Endothelial cell of umbilical vein (primary cell): ENCODE data around the gene ZNF556.

Source experiments
- EZH2 ChIP-seq: IDR thresholded peaks from 2 replicates; pipeline ENCODE4 v1.6.1; 2012; ENCODE audit warnings: borderline replicate concordance, low read depth, mild to moderate bottlenecking, moderate library complexity, low read length, inconsistent platforms; ENCODE audit not compliant: severe bottlenecking
- POLR2A ChIP-seq: IDR thresholded peaks from 2 replicates; pipeline ENCODE4 v1.6.1; 2012; ENCODE audit warnings: low read depth, mild to moderate bottlenecking, control low read depth, low read length
- TF ChIP-seq, protein P1 (sequence below), 2 donors: IDR thresholded peaks; 1 replicate in 1 of 2; 2 replicates in 1 of 2; pipeline ENCODE4 v1.5.1; 2011; ENCODE audit warnings: low read length in 2 of 2, mild to moderate bottlenecking in 2 of 2, moderate library complexity in 2 of 2, control low read depth in 1 of 2, inconsistent platforms in 1 of 2, low read depth in 1 of 2; ENCODE audit not compliant: insufficient read depth in 1 of 2; ENCODE audit errors: extremely low read depth in 1 of 2

GRCh38 chr19:2852598-2852997 is 14.5 kb upstream of the ZNF556 start:
- TF ChIP-seq, protein P1, sequence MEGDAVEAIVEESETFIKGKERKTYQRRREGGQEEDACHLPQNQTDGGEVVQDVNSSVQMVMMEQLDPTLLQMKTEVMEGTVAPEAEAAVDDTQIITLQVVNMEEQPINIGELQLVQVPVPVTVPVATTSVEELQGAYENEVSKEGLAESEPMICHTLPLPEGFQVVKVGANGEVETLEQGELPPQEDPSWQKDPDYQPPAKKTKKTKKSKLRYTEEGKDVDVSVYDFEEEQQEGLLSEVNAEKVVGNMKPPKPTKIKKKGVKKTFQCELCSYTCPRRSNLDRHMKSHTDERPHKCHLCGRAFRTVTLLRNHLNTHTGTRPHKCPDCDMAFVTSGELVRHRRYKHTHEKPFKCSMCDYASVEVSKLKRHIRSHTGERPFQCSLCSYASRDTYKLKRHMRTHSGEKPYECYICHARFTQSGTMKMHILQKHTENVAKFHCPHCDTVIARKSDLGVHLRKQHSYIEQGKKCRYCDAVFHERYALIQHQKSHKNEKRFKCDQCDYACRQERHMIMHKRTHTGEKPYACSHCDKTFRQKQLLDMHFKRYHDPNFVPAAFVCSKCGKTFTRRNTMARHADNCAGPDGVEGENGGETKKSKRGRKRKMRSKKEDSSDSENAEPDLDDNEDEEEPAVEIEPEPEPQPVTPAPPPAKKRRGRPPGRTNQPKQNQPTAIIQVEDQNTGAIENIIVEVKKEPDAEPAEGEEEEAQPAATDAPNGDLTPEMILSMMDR (IDR thresholded peaks at IDR 0.05; ENCODE audit: extremely low read depth in 1 of 2, insufficient read depth in 1 of 2, low read depth in 1 of 2, low read length in 2 of 2): no peak
- no peak for TF ChIP-seq POLR2A
- no peak for TF ChIP-seq EZH2
